Muscle layer of duodenum (tissue), 2 donors: ENCODE measurements around the gene KRT14.
"Not testable (repeated sequence)": the region's sequence is repeated elsewhere in the genome, so short reads cannot be mapped to it uniquely, and the experiment has no call there.

ENCODE experiments used
- H3K27ac ChIP-seq: one replicate; pipeline ENCODE4 v1.7.0; 2013; ENCODE audit warnings: mild to moderate bottlenecking, low read length
- H3K27me3 ChIP-seq: one replicate; pipeline ENCODE4 v1.7.0; 2013; ENCODE audit warnings: low read depth, mild to moderate bottlenecking, control low read depth, low read length
- H3K36me3 ChIP-seq, 2 donors: one replicate each; pipeline ENCODE4 v1.7.0; 2013; ENCODE audit warnings: low read length in 2 of 2, control low read depth in 1 of 2, mild to moderate bottlenecking in 1 of 2; ENCODE audit not compliant: insufficient read depth in 2 of 2, control insufficient read depth in 1 of 2
- H3K4me1 ChIP-seq, 2 donors: one replicate each; pipeline ENCODE4 v1.7.0; 2013; ENCODE audit warnings: low read length in 2 of 2, mild to moderate bottlenecking in 2 of 2, control low read depth in 1 of 2, moderate library complexity in 1 of 2; ENCODE audit not compliant: insufficient read depth in 2 of 2, control insufficient read depth in 1 of 2
- H3K4me3 ChIP-seq, 2 donors: one replicate each; pipeline ENCODE4 v1.7.0; 2013; ENCODE audit warnings: low read length in 2 of 2, low read depth in 1 of 2, mild to moderate bottlenecking in 1 of 2
- H3K9me3 ChIP-seq, 2 donors: one replicate each; pipeline ENCODE4 v1.7.0; 2013; ENCODE audit warnings: low read length in 2 of 2, control low read depth in 1 of 2, mild to moderate bottlenecking in 1 of 2; ENCODE audit not compliant: control insufficient read depth in 1 of 2
- donor health status: healthy.

Gene KRT14

GRCh38 chr17:41593306-41593981, 6.7 kb upstream of the KRT14 start:
- Histone ChIP-seq H3K4me1 (no peaks in the 10 kb centered on the region), H3K27me3 (no peaks in the 10 kb centered on the region), H3K9me3 (no peaks in the 10 kb centered on the region), H3K4me3 (no peak overlapping the region), H3K27ac (no peak overlapping the region), H3K36me3 (no peaks in the 10 kb centered on the region)

DNA sequence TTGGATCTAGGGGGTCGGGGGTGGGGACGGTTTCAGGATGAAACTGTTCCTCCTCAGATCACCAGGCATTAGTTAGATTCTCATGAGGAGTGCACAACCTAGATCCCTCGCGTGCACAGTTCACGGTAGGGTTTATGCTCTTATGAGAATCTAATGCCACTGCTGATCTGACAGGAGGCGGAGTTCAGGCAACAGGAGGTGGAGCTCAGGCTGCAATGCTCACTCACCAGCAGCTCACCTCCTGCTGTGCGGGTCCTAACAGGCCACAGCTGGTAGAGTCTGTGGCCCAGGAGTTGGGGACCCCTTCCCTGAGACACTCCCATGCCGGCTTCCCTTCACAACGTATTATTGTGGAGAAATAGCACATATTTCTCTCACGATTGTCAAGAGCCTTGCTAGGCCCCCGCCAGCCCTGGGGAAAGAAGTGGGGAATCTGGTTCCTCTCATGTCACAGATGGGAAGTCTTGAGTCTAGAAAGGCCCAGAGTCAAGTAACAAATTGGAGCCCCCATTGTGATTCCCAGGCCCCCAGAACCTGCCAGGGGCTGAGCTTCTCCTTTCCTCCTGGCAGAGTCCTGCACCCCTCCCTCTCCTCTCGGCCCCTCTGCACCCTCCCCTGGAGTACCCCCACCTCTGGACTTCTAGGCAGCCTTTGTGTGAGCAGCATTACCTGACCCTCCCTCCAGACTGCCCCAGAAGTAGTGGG, 6.1 kb upstream of the KRT14 start:
- H3K27ac ChIP-seq = no peak overlapping the region
- no peak overlapping the region for H3K4me3 ChIP-seq
- H3K4me1 ChIP-seq = no peaks in the 10 kb centered on the region
- H3K27me3 ChIP-seq = no peaks in the 10 kb centered on the region
- H3K36me3 ChIP-seq = no peaks in the 10 kb centered on the region
- H3K9me3 ChIP-seq = no peaks in the 10 kb centered on the region

DNA sequence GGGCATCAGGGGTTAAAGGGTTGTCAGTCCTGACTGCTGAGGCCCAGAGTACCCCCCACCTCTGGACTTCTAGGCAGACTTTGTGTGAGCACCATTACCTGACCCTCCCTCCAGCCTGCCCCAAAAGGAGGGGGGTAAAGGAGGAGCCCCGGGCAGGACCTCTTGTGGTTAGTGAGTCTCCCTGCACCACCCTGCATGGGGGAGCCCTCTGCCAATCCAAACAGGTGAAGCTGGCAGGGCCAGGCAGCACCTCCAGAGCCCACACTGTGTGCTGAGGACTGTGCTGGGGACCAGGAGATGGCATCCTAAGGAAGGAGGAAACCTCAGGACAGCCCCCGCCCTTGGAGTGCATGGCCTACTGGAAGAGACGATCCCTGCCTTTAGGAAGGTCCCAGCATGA, 2.6 kb upstream of the KRT14 start:
- Histone ChIP-seq H3K4me3 (no peak overlapping the region), H3K36me3 (no peaks in the 10 kb centered on the region), H3K9me3 (no peaks in the 10 kb centered on the region), H3K27me3 (no peaks in the 10 kb centered on the region), H3K27ac (no peak overlapping the region), H3K4me1 (no peaks in the 10 kb centered on the region)

DNA sequence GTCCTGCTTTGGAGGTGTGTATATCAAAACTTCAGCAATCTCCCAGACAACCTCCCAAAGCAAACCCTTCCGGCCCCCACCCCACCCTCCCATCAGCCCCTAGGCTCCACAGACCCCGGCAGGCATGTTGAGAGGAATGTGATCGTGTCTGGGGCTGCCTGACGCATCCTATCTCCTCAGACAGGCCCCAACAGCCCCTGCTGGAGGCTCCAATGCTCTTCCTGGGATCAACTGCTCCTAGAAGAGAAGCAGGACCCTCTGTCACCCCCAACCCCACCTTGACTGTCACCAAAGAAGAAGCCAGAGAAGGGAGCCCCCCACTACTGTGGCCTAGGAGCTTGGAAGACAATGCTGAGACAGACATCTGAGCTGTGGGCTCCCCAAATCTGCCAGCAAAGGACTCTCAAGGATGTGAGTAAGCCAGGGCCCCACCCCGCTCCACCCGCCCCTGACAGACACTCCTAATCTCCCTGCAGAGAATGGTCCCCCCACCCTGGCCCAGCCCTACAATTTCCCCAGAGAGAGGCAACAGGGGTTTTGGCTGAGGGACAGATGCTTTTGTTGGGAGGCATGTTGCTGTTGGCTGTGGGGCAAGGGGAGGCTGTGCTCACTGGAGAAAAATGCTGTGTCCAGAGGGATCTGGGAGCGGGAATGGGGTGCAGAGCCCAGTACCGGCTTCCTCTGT, 1.6 kb upstream of the KRT14 start:
- no peak overlapping the region for H3K4me3 ChIP-seq
- H3K27me3 ChIP-seq = no peaks in the 10 kb centered on the region
- no peaks in the 10 kb centered on the region for H3K9me3 ChIP-seq
- H3K27ac ChIP-seq = no peak overlapping the region
- no peaks in the 10 kb centered on the region for H3K4me1 ChIP-seq
- H3K36me3 ChIP-seq = no peaks in the 10 kb centered on the region

- Histone ChIP-seq H3K36me3 (no peaks in the 10 kb centered on the region), H3K4me1 (no peaks in the 10 kb centered on the region), H3K27ac (no peak overlapping the region), H3K9me3 (no peaks in the 10 kb centered on the region), H3K4me3 (no peak overlapping the region), H3K27me3 (no peaks in the 10 kb centered on the region)
Measured at GRCh38 chr17:41585301-41586056, 1.2 kb downstream of the KRT14 start.

DNA sequence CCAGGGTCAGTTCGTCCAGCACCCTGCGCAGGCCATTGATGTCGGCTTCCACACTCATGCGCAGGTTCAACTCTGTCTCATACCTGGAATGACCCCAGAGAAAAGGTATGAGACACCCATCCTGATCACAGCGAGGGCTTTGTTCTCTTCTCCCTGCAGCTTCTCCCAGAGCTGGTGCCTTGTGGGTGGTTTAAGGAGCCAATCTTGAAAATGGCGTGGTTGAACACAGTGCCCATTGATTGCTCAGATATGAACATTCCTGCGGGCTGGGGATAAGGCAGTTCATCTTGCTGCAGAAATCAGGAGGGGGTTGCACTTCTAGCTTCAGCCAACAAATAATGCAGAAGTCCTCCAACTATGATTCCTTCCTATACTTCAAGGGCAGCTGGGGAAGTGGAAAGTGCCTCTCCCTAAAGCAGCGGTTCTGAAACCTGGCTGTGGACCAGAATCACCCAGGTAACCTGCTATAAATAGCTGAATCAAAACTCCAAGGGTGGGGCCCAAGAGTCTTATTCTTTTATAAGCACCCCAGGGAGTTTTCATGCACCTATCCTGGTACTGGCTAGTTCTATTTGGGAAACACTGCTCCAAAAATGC, 2.3 kb downstream of the KRT14 start:
- H3K4me1 ChIP-seq, H3K9me3 ChIP-seq, H3K4me3 ChIP-seq, H3K27ac ChIP-seq, H3K27me3 ChIP-seq, H3K36me3 ChIP-seq: not testable (repeated sequence)

- H3K27ac ChIP-seq = no peak overlapping the region
- no peak overlapping the region for H3K4me3 ChIP-seq
- no peaks in the 10 kb centered on the region for H3K4me1 ChIP-seq
- H3K27me3 ChIP-seq = no peaks in the 10 kb centered on the region
- no peaks in the 10 kb centered on the region for H3K36me3 ChIP-seq
- H3K9me3 ChIP-seq = no peaks in the 10 kb centered on the region
Measured at GRCh38 chr17:41583137-41584127, 3.3 kb downstream of the KRT14 start.

- H3K9me3 ChIP-seq, H3K4me3 ChIP-seq, H3K27ac ChIP-seq, H3K36me3 ChIP-seq, H3K4me1 ChIP-seq, H3K27me3 ChIP-seq: not testable (repeated sequence)
Measured at GRCh38 chr17:41582061-41582968, 4.4 kb downstream of the KRT14 start.

DNA sequence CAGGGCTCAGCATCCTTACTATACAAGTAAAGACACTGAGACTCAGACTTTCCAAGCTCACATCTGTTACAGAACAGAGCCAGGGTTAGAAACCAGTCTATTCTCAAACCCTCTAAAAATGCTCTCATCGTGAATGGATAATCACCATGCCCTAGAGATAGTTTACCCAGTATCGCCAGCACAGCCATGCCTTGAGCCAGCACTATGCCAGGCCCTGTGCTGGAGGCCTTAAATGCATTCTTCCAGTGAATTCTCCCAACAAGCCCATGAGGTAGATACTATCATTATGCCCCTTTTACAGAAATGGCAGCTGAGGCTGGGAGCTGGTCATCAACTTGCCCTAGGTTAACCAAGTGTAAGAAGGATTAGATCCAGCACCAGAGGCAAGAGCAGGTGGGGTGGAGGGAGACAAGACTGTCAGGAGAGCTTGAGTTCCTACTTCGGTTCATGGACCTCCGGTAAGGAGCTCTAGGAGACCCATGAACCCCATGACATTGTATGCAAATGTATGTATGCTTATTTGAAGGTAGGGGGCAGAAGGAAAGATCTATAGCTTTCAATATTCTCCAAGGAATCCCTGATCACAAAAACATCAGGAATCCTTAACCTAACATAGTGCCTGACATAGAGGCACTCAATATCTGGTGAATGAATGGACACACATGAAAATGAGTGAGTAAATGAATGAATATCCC, 5.2 kb downstream of the KRT14 start:
- Histone ChIP-seq H3K27me3 (no peaks in the 10 kb centered on the region), H3K4me1 (no peaks in the 10 kb centered on the region), H3K27ac (no peak overlapping the region), H3K9me3 (no peaks in the 10 kb centered on the region), H3K36me3 (no peaks in the 10 kb centered on the region), H3K4me3 (no peak overlapping the region)
